Nucleus accumbens (tissue), 56 donors: ENCODE data around the gene EEF1AKMT3.

Experiments used
- DNase-seq, 56 donors: peaks; one replicate each; lab custom pipeline; 2025; lab: John Stamatoyannopoulos, UW

Gene EEF1AKMT3

GRCh38 chr12:57734591-57734990 lies 37.8 kb upstream of the EEF1AKMT3 start:
- DNase-seq, result no peak

- peak in 5 of 56 donors; percentile 15 to 42 (median 31) for DNase-seq
These were observed 37.1 kb upstream of the EEF1AKMT3 start for GRCh38 chr12:57735198-57735855.

DNA sequence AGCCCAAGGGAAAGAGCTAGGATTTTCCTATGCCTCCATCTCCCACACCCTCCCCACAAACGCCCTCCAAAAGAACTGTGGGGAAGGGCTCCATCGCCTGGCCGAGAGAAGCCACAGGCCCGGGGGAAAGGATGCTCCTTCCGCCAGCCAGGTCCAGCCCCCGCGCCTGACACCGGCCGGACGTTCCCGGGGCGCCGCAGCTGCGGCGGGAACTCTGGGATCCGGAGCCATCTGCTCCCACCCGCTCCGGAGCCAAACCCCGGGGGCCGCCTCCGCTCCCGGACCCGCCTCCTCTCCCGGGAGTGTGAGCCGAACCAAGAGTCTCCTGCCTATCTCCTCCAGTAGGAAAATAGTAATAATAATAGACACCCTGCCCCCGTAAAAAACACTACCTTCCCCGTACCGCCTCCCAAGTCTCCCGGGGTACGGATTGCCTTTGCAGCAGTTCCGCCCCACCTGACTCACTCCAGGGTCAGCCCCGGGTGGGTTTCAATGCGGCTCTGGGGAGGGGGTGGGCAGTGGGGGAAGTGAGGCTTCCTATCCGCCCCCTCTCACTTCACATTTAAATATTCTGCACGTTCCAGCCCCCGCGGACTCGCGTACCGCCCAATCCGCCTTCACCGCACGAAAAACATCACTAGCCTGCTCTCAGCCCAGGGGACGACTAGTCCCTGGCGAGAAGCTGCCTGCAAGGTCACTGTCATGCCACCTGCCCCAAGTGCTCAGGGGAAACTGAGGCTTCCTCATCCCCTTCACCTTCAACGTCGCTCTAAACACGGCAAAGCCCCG lies 36.3 kb upstream of the EEF1AKMT3 start:
- DNase-seq, result peak in 38 of 56 donors; percentile 7 to 77 (median 42)

DNA sequence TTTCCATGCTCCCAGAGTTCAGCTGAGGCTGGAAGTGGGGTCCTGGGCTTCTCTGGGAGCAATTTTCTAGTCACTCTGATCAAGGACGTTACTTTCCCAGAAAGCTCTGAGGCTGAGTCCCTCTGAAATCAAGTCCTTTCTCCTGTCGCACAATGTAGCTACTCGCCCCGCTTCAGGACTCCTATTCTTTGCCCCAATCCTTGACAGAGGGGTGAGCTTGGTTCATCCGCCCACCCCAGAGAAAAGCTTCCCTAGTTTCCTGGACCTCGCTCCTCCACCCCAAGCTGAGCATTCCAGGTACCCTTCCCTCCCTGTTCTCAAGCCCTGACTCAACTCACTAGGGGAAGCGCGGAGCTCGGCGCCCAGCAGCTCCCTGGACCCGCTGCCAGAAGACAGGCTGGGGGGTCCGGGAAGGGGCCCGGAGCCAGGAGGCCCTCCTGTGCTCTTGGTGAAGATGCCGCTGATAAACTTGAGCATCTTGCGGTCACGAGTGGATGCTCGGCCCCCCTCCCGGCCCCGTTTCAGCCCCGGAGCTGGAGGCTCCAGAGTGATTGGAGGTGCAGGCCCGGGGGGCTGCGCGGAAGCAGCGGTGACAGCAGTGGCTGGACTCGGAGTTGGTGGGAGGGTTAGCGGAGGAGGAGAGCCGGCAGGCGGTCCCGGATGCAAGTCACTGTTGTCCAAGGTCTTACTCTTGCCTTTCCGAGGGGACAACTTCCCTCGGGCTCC lies 35.5 kb upstream of the EEF1AKMT3 start:
- no peak for DNase-seq

GRCh38 chr12:57737467-57738460 lies 34.6 kb upstream of the EEF1AKMT3 start:
- DNase-seq, result peak in 2 of 56 donors; percentile 26 to 27

- DNase-seq, result peak in 30 of 56 donors; percentile 10 to 79 (median 38)
These were observed 33.7 kb upstream of the EEF1AKMT3 start, which contains the start of gene AGAP2 for GRCh38 chr12:57738661-57739237. AGAP2 (minus strand) TSS chr12:57738742; CDS start chr12:57738246, 496 bp downstream.

DNA sequence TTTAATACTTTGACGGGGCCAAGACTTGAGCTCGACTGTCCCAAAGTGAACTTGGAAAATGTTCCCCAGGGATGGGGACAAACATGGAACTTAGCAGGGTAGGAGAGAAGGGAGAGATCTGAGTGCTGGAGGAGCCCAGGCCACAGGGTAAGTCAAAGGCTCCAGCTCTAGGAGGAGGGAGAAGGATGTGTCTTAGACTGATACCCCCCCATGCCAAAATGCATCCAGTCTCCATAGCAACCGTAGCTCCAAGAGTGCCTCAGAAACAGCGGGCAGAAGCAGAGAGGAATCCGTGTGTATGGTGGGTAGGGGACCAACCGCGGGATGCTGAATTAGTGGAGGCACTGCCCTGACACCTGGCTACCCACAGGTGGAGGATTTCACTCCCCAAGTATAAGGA lies 33.0 kb upstream of the EEF1AKMT3 start:
- peak in 6 of 56 donors; percentile 7 to 41 (median 22) for DNase-seq

DNA sequence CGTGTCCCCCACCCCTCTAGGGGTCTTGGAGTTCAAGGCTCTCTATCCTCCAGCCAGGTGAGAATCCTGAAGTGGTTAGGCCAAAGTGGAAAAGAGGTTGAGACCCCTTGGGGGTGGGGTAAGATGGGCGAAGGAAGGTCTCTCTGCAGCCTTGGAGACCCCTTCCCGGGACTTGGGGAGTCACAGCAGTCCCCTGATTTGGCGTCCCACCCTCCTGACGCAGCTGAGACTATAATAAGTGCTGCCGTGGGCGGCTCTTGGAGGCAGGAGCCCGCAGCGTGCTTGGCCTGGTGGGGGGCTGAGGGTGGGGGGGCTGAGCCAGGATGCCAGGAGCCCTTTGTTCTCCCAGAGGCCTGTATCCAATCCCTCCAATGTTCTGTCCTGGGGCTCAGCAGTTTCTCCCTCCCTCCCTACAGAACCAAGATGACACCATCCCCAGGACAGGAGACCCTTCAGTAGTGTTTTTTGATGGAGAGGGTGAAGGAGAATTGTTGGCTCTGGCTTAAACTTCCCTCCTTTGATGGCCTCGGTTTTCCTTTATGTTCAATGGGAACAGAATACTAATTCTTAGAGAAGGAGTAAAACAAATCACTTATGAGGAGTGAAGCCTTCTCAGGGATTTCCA lies 32.4 kb upstream of the EEF1AKMT3 start:
- DNase-seq, result peak in 17 of 56 donors; percentile 14 to 67 (median 39)

DNA sequence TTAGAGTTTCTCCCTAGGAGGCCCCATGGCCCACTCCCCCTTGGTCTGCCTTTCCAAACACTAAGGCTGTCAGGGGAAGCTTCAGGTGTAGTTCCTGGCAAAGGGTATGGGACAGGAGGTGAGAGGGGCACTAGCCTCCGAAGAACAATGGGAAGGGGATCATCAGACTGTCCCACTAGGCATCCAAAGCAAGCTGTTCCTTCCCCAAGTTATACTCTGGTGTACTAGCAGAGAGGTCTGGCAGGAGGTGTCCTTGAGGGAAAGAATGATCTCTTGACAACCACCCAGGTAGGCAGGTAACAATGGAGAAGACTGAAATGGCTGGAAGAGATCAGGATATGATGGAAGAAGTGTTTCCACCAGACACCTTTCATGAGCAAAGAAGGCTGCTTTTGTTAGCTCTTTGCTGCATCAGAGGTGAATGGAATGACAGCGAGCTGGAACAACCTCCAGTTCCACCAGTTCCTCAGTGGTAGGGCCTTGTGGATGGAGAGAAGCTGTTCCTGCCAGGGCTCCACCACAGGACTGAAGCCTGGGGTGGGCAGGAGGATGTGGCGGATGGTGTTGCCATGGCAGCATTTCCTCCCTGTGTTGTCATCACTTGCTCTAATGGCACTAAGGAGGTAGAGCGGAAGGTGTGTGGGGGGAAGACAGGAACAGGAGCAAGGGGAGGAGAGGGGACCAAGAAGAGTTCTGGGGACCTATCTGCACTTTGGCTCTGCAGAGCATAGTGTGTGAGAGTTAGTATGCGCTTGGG lies 31.6 kb upstream of the EEF1AKMT3 start:
- DNase-seq, result peak in 37 of 56 donors; percentile 11 to 84 (median 49)

DNA sequence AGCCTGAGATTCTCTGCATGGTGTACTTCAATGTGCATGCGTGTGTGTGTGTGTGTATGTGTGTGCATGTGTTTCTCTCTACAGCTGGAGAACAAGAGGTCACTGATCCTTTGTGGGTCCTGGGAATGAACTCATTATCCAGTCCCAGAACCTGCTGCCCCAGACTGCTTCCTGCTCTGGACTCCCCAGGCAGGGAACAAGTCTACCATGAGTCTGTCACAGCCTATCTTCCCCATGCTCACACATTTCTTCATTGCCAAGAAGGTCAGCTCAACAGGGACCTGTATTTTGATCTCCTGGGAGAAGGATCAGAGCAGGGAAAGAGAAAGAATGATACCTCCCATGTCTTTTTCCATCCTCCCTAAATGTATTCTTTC lies 31.0 kb upstream of the EEF1AKMT3 start:
- no peak for DNase-seq

DNA sequence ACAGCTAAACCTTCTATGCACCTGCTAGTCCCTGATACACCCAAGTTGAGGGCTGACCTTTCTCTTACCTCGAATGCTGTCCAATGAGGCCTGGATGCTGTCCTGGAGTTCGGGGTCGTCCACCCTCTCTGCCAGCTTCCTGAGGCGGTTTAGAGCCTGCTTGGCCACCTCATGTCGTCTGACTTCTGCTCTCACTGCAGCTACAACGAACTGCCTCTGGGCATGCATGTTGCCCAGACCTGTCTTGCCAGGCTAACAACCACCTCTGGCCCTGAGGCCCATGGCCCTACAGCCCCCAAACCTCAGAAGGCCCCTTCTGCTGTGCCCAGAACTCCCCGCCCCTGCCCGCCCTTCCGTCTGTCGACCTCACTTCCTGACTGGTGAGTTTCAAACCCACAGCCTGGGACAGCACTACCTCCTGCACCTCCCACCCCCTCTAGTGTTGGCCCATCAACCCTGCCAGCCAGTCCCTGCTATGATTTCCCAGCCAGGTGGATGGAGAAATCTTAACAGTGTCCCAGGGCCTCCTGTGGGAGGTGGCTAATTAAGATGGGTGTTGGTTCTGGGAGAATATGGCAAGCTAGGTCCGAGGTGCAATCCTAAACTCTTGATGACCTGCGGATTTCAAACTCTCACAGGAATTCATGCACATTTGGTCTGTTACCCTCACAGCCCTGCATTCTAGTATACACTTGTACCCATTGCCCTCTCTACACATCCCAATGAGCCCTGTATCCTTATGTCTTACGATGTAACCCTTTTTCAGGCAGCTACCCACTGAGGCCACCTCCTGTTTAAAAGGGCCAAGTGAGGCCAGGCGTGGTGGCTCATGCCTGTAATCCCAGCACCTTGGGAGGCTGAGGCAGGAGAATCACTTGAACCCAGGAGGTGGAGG lies 30.3 kb upstream of the EEF1AKMT3 start:
- DNase-seq, result peak in 1 of 56 donors; percentile 6

DNA sequence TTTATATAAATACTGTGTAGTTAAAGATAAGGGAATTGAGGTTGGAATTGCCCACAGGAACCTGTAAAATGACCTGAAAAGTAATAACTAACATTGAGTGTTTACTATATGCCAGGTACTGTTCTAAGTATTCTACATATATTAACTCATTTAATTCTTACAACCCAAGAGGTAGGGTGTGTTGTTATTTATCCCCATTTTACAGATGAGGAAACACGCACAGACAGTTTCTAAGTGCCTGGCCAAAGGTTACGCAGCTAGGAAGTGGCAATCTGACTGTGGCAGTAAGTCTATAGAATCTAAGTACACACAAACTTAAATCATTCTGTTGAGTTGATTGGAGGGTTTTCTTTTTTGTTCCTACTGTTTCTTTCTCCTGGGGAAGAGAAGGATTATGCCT lies 28.6 kb upstream of the EEF1AKMT3 start:
- no peak for DNase-seq

- peak in 22 of 56 donors; percentile 45 to 91 (median 74) for DNase-seq
These were observed 28.1 kb upstream of the EEF1AKMT3 start for GRCh38 chr12:57744194-57744776.

GRCh38 chr12:57744777-57745484 lies 27.5 kb upstream of the EEF1AKMT3 start, which contains the start of gene TSPAN31:
TSPAN31 (plus strand) TSS chr12:57745039; CDS start chr12:57745155, 116 bp downstream.
- peak; percentile 54 to 99 (median 94) for DNase-seq

DNA sequence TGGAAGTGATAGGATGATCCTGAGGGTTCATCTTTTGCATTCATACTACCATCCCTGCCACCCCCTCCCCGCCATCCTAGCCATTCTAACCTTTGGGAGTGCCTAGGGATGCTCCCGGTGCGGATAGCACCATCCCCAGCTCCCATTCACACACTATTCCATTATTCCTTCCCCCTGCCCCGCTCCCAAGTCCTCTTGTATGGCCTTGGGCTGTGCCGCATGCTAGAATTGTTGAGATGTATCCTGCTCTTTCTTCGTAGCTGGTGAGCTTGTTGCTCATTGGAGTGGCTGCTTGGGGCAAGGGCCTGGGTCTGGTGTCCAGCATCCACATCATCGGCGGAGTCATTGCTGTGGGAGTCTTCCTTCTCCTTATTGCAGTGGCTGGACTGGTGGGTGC lies 26.9 kb upstream of the EEF1AKMT3 start:
- peak in 3 of 56 donors; percentile 21 to 49 (median 25) for DNase-seq

- no peak for DNase-seq
These were observed 26.4 kb upstream of the EEF1AKMT3 start for GRCh38 chr12:57746025-57746424.
